GM19372 (cell line): ENCODE results near the gene UBL5.

Experiments
- ATAC-seq: cut with Tn5 transposase; IDR thresholded peaks from one replicate; pipeline ENCODE4 v1.9.1; 2021; ENCODE audit warnings: mild to moderate bottlenecking, low read depth, moderate library complexity; ENCODE audit not compliant: unreplicated experiment

UBL5 gene

DNA sequence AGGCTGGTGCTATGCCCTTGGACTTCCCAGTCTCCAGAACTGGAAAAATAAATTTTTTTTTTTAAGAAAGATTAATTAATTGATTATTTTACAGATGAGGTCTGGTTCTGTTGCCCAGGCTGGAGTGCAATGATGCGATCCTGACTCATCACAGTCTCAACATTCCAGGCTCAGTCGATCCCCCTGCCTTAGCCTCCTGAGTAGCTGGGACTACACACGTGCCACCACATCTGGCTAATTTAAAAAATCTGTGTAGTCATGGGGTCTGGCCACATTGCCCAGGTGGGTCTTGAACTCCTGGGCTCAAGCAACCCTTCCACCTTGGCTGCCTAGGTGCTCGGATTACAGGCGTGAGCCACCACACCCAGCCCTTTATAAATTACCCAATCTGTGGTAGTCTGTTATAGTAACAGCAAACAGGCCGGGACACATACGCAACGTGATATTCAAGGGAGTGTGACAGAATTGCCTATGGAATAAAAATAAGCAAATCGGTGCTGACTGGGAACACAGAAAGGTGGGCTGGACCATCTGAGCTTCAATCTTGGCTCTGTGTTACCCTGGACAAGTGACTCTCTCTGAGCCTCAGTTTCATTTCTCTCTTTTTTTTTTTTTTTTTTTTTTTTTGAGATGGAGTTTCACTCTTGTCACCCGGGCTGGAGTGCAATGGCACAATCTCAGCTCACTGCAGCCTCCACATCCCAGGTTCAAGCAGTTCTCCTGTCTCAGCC lies 50.2 kb downstream of the UBL5 start:
- ATAC-seq, result no peak

DNA sequence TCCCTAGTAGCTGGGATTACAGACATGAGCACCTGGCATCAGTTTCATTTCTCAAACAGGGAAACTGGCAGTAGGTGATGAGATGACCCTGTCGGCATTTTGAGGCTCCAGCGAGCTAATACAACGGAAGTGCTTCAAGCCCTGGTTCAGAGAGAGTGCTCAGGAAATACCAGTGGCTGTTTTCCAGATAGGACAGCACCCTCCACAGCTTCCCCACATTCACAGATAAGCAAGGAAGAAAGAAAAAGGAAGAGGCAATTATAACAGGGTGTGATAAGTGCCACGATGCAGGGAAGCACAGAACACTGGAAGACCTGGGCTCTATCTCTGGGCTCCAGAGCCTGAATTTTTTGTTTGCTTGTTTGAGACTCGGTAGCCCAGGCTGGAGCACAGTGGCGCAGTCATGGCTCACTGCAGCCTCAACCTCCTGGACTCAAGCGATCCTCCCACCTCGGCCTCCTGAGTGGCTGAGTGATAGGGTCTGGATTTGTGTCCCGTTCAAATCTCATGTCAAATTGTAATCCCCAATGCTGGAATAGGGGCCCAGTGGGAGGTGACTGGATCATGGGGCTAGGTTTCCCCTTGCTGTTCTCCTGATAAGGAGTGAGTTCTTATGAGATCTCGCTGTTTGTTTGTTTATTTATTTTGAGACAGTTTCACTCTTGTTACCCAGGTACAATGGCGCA lies 50.9 kb downstream of the UBL5 start:
- ATAC-seq, result no peak
